Measurements from ENCODE around the gene ENDOD1. TPM values are rescaled to one million over a fixed set of nuclear protein-coding genes. Genes with fewer than 3 reads are reported as not detected.

Gene ENDOD1
- total RNA-seq, 2 donors from 2014 or later: 49.6 to 79.8 TPM

DNA sequence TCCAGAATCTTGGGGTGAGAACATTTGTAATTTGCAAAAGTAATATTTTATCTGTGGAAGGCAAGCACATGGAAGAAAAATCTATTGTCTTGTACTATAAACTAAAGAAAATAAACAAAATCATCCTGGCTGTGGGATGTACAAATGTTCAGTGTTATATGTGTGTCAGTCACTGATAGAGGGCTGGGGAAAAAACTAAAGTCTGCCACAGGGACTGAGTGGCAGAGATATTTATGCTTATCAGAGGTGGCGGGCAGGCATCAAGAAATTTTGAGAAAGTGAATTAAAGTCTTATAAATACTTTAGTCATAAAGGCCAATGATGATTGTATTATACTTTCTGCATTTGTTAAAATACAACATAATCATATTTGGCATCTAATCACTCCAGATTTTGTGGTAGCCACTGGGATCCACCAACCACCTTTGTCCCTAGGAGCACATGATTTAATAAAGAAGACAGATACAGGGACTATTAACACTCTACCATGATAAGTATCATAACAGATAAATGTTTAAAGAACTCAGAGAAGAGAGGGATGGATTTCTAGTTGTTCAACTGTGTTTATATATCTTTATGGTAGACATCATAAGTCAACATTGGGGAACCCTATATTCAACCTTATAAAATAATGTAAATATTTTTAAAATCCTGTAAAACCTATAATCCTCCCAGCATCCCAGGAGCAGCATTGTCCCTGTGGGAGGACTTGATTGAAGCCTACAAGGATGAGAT lies 2.6 kb upstream of the ENDOD1 start:
- Histone ChIP-seq H3K27me3 (replicated peaks; ENCODE audit: insufficient read depth) (no peaks in the 10 kb centered on the region), H3K4me1 (replicated peaks) (peaks cover 8% of the 10 kb centered on the region), H3K4me3 (no peak overlapping the region), H3K9me3 (no peaks in the 10 kb centered on the region), H3K36me3 (no peaks in the 10 kb centered on the region), H3K27ac (peak overlapping the region in 1 of 2 donors; percentile 94)
- intact Hi-C loops (cut with DNase I): loop anchor here (5.0 kb wide), 1 partner anchor 65 kb away; no protein-coding TSS in a partner anchor
- 77% methylated on average over 1 of the region's 1 CpG for WGBS
- TF ChIP-seq POLR2AphosphoS5 (IDR thresholded peaks at IDR 0.05): peak; percentile 48
- TF ChIP-seq, protein P1, sequence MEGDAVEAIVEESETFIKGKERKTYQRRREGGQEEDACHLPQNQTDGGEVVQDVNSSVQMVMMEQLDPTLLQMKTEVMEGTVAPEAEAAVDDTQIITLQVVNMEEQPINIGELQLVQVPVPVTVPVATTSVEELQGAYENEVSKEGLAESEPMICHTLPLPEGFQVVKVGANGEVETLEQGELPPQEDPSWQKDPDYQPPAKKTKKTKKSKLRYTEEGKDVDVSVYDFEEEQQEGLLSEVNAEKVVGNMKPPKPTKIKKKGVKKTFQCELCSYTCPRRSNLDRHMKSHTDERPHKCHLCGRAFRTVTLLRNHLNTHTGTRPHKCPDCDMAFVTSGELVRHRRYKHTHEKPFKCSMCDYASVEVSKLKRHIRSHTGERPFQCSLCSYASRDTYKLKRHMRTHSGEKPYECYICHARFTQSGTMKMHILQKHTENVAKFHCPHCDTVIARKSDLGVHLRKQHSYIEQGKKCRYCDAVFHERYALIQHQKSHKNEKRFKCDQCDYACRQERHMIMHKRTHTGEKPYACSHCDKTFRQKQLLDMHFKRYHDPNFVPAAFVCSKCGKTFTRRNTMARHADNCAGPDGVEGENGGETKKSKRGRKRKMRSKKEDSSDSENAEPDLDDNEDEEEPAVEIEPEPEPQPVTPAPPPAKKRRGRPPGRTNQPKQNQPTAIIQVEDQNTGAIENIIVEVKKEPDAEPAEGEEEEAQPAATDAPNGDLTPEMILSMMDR (IDR thresholded peaks at IDR 0.05): no peak
- no peak for DNase-seq (ENCODE audit: low spot score)

DNA sequence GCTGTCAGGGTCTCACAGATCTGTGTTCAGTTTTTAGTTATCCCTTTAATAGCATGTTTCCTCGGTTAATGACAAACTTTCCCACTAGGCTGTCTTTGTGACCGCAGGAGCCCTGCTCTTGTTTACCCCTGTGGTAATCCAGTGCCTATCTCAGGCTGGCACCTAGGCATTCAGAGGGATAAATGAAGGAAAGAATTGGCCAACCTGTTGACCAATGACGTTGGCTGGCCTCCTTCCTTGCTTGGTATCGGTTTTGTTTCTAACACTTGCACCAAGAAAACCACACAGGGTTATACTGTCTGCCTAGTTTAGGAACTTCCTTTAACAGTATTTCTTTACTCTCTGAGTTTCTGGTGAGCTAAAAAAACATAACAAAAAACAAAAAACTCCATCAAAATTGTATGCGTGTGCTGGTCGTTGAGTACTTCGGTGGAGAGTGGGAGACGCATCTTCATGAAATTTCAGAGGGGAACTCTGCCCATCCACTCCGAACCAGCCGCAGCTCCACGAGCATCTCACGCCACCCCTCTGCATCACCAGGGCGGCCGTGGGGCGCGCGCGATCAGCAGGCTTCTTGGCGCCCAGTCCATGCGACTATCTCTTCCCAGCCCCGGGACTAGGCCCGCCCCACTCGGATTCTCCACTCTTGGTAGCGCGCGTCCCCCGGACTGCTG lies 563 bp upstream of the ENDOD1 start:
- no peaks in the 10 kb centered on the region for H3K36me3 ChIP-seq
- H3K9me3 ChIP-seq: no peaks in the 10 kb centered on the region
- H3K4me1 ChIP-seq (replicated peaks): peaks cover 18% of the 10 kb centered on the region
- no peaks in the 10 kb centered on the region for H3K27me3 ChIP-seq (replicated peaks; ENCODE audit: insufficient read depth)
- H3K4me3 ChIP-seq: peak overlapping the region; percentile 92 to 96
- TF ChIP-seq POLR2A (IDR thresholded peaks at IDR 0.05): no peak
- TF ChIP-seq, protein P1 (IDR thresholded peaks at IDR 0.05): peak in 1 of 4 experiments; percentile 6
- no peak for DNase-seq (ENCODE audit: low spot score)
- 9% methylated on average over 27 of the region's 27 CpGs for WGBS
- peak overlapping the region; percentile 94 to 95 for H3K27ac ChIP-seq
- intact Hi-C loops (cut with DNase I): loop anchor here (2.0 to 5.0 kb wide), 2 partner anchors 20 to 63 kb away; no protein-coding TSS in a partner anchor

DNA sequence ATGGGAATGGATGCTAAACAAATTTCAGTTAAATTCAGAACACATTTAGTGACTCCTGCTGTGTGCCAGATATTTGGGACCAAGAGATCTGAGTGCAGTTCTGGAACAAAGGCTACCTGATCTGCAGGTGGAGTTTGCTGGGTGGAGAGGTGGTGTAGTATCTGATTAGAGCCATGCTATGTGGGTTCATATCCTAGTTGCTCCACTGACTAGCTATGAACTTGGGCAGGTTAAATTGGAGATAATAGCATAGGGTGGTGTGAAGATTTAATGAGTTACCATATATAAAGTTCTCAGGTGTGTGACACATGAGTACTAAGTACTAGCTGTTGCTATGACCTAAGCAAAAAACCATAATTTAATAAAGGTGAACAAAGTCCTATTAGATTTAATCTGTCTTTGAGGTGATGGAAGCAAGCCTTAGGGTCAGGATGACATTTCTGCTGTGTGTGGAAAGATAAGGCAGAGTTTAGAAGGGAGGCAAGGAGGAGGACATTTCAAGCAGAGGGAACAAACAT lies 2.1 kb downstream of the ENDOD1 start:
- no peaks in the 10 kb centered on the region for H3K36me3 ChIP-seq
- DNase-seq (ENCODE audit: low spot score): no peak
- peaks cover 18% of the 10 kb centered on the region for H3K4me1 ChIP-seq (replicated peaks)
- no peak overlapping the region for H3K27ac ChIP-seq
- TF ChIP-seq POLR2A (IDR thresholded peaks at IDR 0.05): no peak
- TF ChIP-seq POLR2AphosphoS5 (IDR thresholded peaks at IDR 0.05): no peak
- TF ChIP-seq, protein P1 (IDR thresholded peaks at IDR 0.05): no peak
- H3K27me3 ChIP-seq (replicated peaks; ENCODE audit: insufficient read depth): no peaks in the 10 kb centered on the region
- no peaks in the 10 kb centered on the region for H3K9me3 ChIP-seq
- no peak overlapping the region for H3K4me3 ChIP-seq
- intact Hi-C loops (cut with DNase I): no loop called here

DNA sequence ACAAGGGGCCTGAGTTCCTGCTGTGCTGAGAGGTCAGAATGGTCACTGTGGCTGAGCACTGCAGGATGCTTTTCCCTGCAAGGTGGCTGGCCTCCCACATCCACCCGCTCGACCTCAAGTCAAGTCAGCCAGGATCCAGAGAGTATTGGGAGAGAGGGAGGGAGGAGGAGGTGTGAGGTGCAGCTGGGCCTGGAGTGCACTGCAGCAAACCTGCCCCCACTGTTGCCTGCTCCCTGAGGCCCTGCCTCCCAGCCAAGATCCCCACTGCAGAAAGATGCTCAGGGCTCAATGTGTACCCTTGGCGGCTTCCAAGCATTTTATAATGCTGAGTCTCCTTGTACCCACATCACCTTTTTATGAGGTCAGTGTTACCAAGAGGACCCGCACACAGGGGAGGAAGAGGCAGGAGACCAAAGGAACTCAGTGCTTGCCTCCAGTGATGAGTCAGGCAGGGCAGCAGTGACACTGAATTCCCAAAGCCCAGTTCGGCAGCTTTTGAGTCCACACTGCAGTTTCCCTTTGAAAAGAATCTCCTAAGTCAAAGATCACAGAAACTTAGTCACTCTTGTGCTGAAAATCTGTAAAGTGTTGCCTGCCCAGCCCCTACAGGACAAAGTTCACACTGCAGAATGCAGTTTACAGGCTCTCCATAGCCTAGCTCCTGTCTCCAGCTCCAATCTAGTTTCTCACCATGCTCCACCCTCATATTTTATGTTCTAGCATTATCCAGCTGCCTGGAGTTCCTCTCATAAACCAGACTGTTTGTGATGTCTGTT lies 3.1 kb downstream of the ENDOD1 start:
- TF ChIP-seq POLR2AphosphoS5 (IDR thresholded peaks at IDR 0.05): no peak
- TF ChIP-seq, protein P1 (IDR thresholded peaks at IDR 0.05): peak in 1 of 4 experiments; percentile 31
- no peak overlapping the region for H3K4me3 ChIP-seq
- H3K36me3 ChIP-seq: no peaks in the 10 kb centered on the region
- H3K9me3 ChIP-seq: no peaks in the 10 kb centered on the region
- no peak for DNase-seq (ENCODE audit: low spot score)
- no peak overlapping the region for H3K27ac ChIP-seq
- 45% methylated on average over 5 of the region's 5 CpGs for WGBS
- no peaks in the 10 kb centered on the region for H3K27me3 ChIP-seq (replicated peaks; ENCODE audit: insufficient read depth)
- intact Hi-C loops (cut with DNase I): no loop called here
- H3K4me1 ChIP-seq (replicated peaks): peaks cover 18% of the 10 kb centered on the region

Data from prostate gland (tissue), 2 donors.